ENCODE results near the gene TRIM44.
"Not testable (repeated sequence)": the region's sequence is repeated elsewhere in the genome, so short reads cannot be mapped to it uniquely, and the experiment has no call there.

TRIM44 gene

GRCh38 chr11:35855671-35856070 lies 193.1 kb downstream of the TRIM44 start:
- DNase-seq (ENCODE audit: low spot score), result no peak

- no peak for DNase-seq (ENCODE audit: low spot score)
These were observed 193.7 kb downstream of the TRIM44 start for GRCh38 chr11:35856259-35856658.

- DNase-seq (ENCODE audit: low spot score), result no peak
These were observed 194.2 kb downstream of the TRIM44 start for GRCh38 chr11:35856756-35857155.

GRCh38 chr11:35857922-35858321 lies 195.3 kb downstream of the TRIM44 start:
- no peak for DNase-seq (ENCODE audit: low spot score)

- DNase-seq (ENCODE audit: low spot score), result no peak
These were observed 196.7 kb downstream of the TRIM44 start for GRCh38 chr11:35859301-35859700.

- not testable (repeated sequence) for DNase-seq (ENCODE audit: low spot score)
These were observed 197.6 kb downstream of the TRIM44 start for GRCh38 chr11:35860194-35860593.

- no peak for DNase-seq (ENCODE audit: low spot score)
These were observed 198.6 kb downstream of the TRIM44 start for GRCh38 chr11:35861191-35861590.

GRCh38 chr11:35862666-35863065 lies 200.1 kb downstream of the TRIM44 start:
- no peak for DNase-seq (ENCODE audit: low spot score)

- DNase-seq (ENCODE audit: low spot score), result no peak
These were observed 201.6 kb downstream of the TRIM44 start for GRCh38 chr11:35864131-35864530.

- DNase-seq (ENCODE audit: low spot score), result no peak
These were observed 204.0 kb downstream of the TRIM44 start for GRCh38 chr11:35866601-35867000.

All from RKO (cell line).